GF-D8 (cell line): Measurements from ENCODE around the gene SAMD11.
"Not testable (repeated sequence)": the region's sequence is repeated elsewhere in the genome, so short reads cannot be mapped to it uniquely, and the experiment has no call there.

Source experiments
- DNase-seq: peaks from one replicate; lab custom pipeline; 2025; lab: John Stamatoyannopoulos, UW

Gene SAMD11

GRCh38 chr1:945688-946556, 22.2 kb downstream of the SAMD11 start:
- no peak for DNase-seq

GRCh38 chr1:946811-947210, 23.1 kb downstream of the SAMD11 start:
- not testable (repeated sequence) for DNase-seq

- no peak for DNase-seq
Observed at GRCh38 chr1:947958-948357, 24.2 kb downstream of the SAMD11 start.

- no peak for DNase-seq
Observed at GRCh38 chr1:950268-950667, 26.5 kb downstream of the SAMD11 start.

- no peak for DNase-seq
Observed at GRCh38 chr1:950881-951280, 27.2 kb downstream of the SAMD11 start.

GRCh38 chr1:951364-951763, 27.6 kb downstream of the SAMD11 start:
- DNase-seq: no peak

GRCh38 chr1:952201-952600, 28.5 kb downstream of the SAMD11 start:
- DNase-seq: no peak

- no peak for DNase-seq
Observed at GRCh38 chr1:952603-953002, 28.9 kb downstream of the SAMD11 start.

GRCh38 chr1:953524-954320, 30.0 kb downstream of the SAMD11 start:
- DNase-seq: no peak

GRCh38 chr1:954927-955326, 31.2 kb downstream of the SAMD11 start:
- DNase-seq: no peak

GRCh38 chr1:955474-955873, 31.8 kb downstream of the SAMD11 start:
- peak; percentile 5 for DNase-seq

GRCh38 chr1:956636-957035, 32.9 kb downstream of the SAMD11 start:
- no peak for DNase-seq

GRCh38 chr1:958823-959730, 35.4 kb downstream of the SAMD11 start, which contains the start of gene NOC2L:
Gene NOC2L (minus strand): TSS chr1:959256. CDS start chr1:959240, 16 bp downstream.
- DNase-seq: peak; percentile 70

GRCh38 chr1:959731-960362, 36.1 kb downstream of the SAMD11 start:
- no peak for DNase-seq

- DNase-seq: peak; percentile 26
Observed at GRCh38 chr1:960363-961131, 36.8 kb downstream of the SAMD11 start, which contains the start of gene KLHL17. Gene KLHL17 (plus strand): TSS chr1:960584. CDS start chr1:960694, 110 bp downstream.

GRCh38 chr1:961132-961669, 37.5 kb downstream of the SAMD11 start:
- no peak for DNase-seq

GRCh38 chr1:962381-963300, 38.9 kb downstream of the SAMD11 start:
- no peak for DNase-seq

- no peak for DNase-seq
Observed at GRCh38 chr1:963301-963651, 39.6 kb downstream of the SAMD11 start.
